PC-3 (cell line): ENCODE data around the gene LRRC42.

Source experiments
- EZH2 ChIP-seq: fragments of 300-600 bp; sonication (generic); IDR thresholded peaks from one replicate; pipeline ENCODE4 v1.6.1; 2017; ENCODE audit warnings: antibody characterized with exemption, mild to moderate bottlenecking, low read length; ENCODE audit not compliant: unreplicated experiment
- TF ChIP-seq, protein P1 (sequence below): fragments of 300-600 bp; sonication (generic); conservative IDR thresholded peaks from 2 replicates; pipeline ENCODE4 v1.5.1; 2017; ENCODE audit warnings: antibody characterized with exemption, low read depth, mild to moderate bottlenecking, low read length

DNA sequence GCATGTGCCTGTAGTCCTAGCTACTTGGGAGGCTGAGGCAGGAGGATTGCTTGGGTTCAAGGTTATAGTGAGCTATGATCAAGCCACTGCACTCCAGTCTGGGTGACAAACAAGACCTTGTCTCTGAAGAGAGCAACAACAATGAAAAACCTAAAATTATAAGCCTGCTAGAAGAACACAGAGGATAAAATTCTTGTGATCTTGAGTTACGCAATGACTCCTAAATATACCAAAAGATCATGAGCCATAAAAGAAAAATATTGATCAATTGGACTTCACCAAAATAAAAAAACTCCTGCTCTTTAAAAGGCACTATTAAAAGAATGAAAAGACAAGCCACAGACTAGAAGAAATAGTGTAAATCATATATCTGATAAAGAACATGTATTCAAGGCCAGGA, 49.5 kb downstream of the LRRC42 start:
- TF ChIP-seq, protein P1, sequence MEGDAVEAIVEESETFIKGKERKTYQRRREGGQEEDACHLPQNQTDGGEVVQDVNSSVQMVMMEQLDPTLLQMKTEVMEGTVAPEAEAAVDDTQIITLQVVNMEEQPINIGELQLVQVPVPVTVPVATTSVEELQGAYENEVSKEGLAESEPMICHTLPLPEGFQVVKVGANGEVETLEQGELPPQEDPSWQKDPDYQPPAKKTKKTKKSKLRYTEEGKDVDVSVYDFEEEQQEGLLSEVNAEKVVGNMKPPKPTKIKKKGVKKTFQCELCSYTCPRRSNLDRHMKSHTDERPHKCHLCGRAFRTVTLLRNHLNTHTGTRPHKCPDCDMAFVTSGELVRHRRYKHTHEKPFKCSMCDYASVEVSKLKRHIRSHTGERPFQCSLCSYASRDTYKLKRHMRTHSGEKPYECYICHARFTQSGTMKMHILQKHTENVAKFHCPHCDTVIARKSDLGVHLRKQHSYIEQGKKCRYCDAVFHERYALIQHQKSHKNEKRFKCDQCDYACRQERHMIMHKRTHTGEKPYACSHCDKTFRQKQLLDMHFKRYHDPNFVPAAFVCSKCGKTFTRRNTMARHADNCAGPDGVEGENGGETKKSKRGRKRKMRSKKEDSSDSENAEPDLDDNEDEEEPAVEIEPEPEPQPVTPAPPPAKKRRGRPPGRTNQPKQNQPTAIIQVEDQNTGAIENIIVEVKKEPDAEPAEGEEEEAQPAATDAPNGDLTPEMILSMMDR = no peak
- no peak for TF ChIP-seq EZH2
